Ishikawa (cell line): ENCODE measurements around the gene DHDH.

Source experiments
- CEBPB ChIP-seq: IDR thresholded peaks from 2 replicates; pipeline ENCODE4 v1.6.1; 2012
- CREB1 ChIP-seq: IDR thresholded peaks from 2 replicates; pipeline ENCODE4 v1.6.1; 2012; ENCODE audit warnings: low read depth
- EGR1 ChIP-seq: IDR thresholded peaks from 2 replicates; pipeline ENCODE4 v1.6.1; 2012
- EP300 ChIP-seq: IDR thresholded peaks from 2 replicates; pipeline ENCODE4 v1.6.1; 2012; ENCODE audit warnings: borderline replicate concordance
- FOXM1 ChIP-seq: IDR thresholded peaks from 2 replicates; pipeline ENCODE4 v1.6.1; 2012; ENCODE audit warnings: low read depth, borderline replicate concordance
- NFIC ChIP-seq: IDR thresholded peaks from 2 replicates; pipeline ENCODE4 v1.6.1; 2012
- RAD21 ChIP-seq: IDR thresholded peaks from 2 replicates; pipeline ENCODE4 v1.6.1; 2012; ENCODE audit warnings: low read depth
- TAF1 ChIP-seq: IDR thresholded peaks from 2 replicates; pipeline ENCODE4 v1.6.1; 2012; ENCODE audit warnings: low read depth, mild to moderate bottlenecking
- TEAD4 ChIP-seq: IDR thresholded peaks from 2 replicates; pipeline ENCODE4 v1.6.1; 2012
- YY1 ChIP-seq: IDR thresholded peaks from 2 replicates; pipeline ENCODE4 v1.6.1; 2012; ENCODE audit warnings: low read depth
- ZBTB7A ChIP-seq: IDR thresholded peaks from 2 replicates; pipeline ENCODE4 v1.6.1; 2012; ENCODE audit warnings: low read depth
- TF ChIP-seq, protein P1 (sequence below): IDR thresholded peaks from 2 replicates; pipeline ENCODE4 v1.6.1; 2012
- TF ChIP-seq, protein P2 (sequence below): IDR thresholded peaks from 2 replicates; pipeline ENCODE4 v1.6.1; 2012

GRCh38 chr19:48907671-48908070, 25.8 kb upstream of the DHDH start:
- TF ChIP-seq YY1 (no peak), TEAD4 (no peak), FOXM1 (no peak), CREB1 (no peak), EP300 (no peak), ZBTB7A (no peak), RAD21 (no peak), CEBPB (no peak), EGR1 (no peak), TAF1 (no peak), NFIC (no peak)
- TF ChIP-seq, protein P1, sequence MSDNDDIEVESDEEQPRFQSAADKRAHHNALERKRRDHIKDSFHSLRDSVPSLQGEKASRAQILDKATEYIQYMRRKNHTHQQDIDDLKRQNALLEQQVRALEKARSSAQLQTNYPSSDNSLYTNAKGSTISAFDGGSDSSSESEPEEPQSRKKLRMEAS: no peak
- TF ChIP-seq, protein P2, sequence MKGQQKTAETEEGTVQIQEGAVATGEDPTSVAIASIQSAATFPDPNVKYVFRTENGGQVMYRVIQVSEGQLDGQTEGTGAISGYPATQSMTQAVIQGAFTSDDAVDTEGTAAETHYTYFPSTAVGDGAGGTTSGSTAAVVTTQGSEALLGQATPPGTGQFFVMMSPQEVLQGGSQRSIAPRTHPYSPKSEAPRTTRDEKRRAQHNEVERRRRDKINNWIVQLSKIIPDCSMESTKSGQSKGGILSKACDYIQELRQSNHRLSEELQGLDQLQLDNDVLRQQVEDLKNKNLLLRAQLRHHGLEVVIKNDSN: no peak
